Neural progenitor cell (in vitro differentiated cells): ENCODE measurements around the gene CAMK1D. TPM values are rescaled to one million over a fixed set of nuclear protein-coding genes. Genes with fewer than 3 reads are reported as not detected.
"Not testable (repeated sequence)": the region's sequence is repeated elsewhere in the genome, so short reads cannot be mapped to it uniquely, and the experiment has no call there.

Experiments used
- DNase-seq: peaks from one replicate; pipeline ENCODE4 v3.0.0-alpha.2; 2016; ENCODE audit warnings: low spot score
- H2AFZ ChIP-seq: fragments of 200-600 bp; sonication (generic); replicated peaks from 2 replicates; pipeline ENCODE4 v1.6.1; 2016; ENCODE audit warnings: antibody characterized with exemption
- H3F3A ChIP-seq: fragments of 200-600 bp; sonication (generic); 2 replicates; pipeline ENCODE4 v1.6.1; 2016; ENCODE audit warnings: antibody characterized with exemption, low read depth
- H3K27ac ChIP-seq: fragments of 200-600 bp; sonication (generic); 2 replicates; pipeline ENCODE4 v1.5.1; 2016; ENCODE audit warnings: mild to moderate bottlenecking
- H3K27me3 ChIP-seq: fragments of 200-600 bp; sonication (generic); 2 replicates; pipeline ENCODE4 v1.6.1; 2016; ENCODE audit warnings: mild to moderate bottlenecking, moderate library complexity
- H3K36me3 ChIP-seq: fragments of 200-600 bp; sonication (generic); 2 replicates; pipeline ENCODE4 v1.5.1; 2016
- H3K4me1 ChIP-seq: fragments of 200-600 bp; sonication (generic); 2 replicates; pipeline ENCODE4 v1.6.1; 2016; ENCODE audit warnings: mixed run types
- H3K4me2 ChIP-seq: fragments of 200-600 bp; sonication (generic); 2 replicates; pipeline ENCODE4 v1.6.1; 2016
- H3K4me3 ChIP-seq: fragments of 200-600 bp; sonication (generic); 2 replicates; pipeline ENCODE4 v1.5.1; 2016
- H3K79me2 ChIP-seq: fragments of 200-600 bp; sonication (generic); 2 replicates; pipeline ENCODE4 v1.6.1; 2016; ENCODE audit warnings: low read depth
- H3K9ac ChIP-seq: fragments of 200-600 bp; sonication (generic); 2 replicates; pipeline ENCODE4 v1.6.1; 2016
- H3K9me3 ChIP-seq: fragments of 200-600 bp; sonication (generic); 2 replicates; pipeline ENCODE4 v1.5.1; 2016; ENCODE audit warnings: low read depth
- H4K20me1 ChIP-seq: fragments of 200-600 bp; sonication (generic); 2 replicates; pipeline ENCODE4 v1.6.1; 2016; ENCODE audit warnings: low read depth
- H3K27ac Mint-ChIP-seq: 3 replicates; pipeline ENCODE4 v1.8.0; 2021; ENCODE audit warnings: mixed read lengths
- H3K27me3 Mint-ChIP-seq: 2 replicates; pipeline ENCODE4 v1.8.0; 2022; ENCODE audit warnings: low read depth, mild to moderate bottlenecking, inconsistent platforms, moderate library complexity, mixed read lengths; ENCODE audit not compliant: insufficient read depth
- H3K36me3 Mint-ChIP-seq: 3 replicates; pipeline ENCODE4 v1.8.0; 2021; ENCODE audit warnings: mixed read lengths
- H3K4me1 Mint-ChIP-seq: 3 replicates; pipeline ENCODE4 v1.8.0; 2021; ENCODE audit warnings: mixed read lengths
- H3K4me3 Mint-ChIP-seq: 3 replicates; pipeline ENCODE4 v1.8.0; 2021; ENCODE audit warnings: mild to moderate bottlenecking, moderate library complexity, mixed read lengths
- H3K9me3 Mint-ChIP-seq: 3 replicates; pipeline ENCODE4 v1.8.0; 2020; ENCODE audit warnings: mixed read lengths
- CTCF ChIP-seq: fragments of 200-600 bp; sonication (generic); IDR thresholded peaks from 2 replicates; pipeline ENCODE4 v1.5.1; 2017; ENCODE audit warnings: antibody characterized with exemption, mild to moderate bottlenecking
- EZH2 ChIP-seq: fragments of 200-600 bp; sonication (generic); IDR thresholded peaks from 2 replicates; pipeline ENCODE4 v1.6.1; 2017; ENCODE audit warnings: antibody characterized with exemption, mild to moderate bottlenecking, moderate library complexity
- EZH2phosphoT487 ChIP-seq: fragments of 200-600 bp; sonication (generic); IDR thresholded peaks from 2 replicates; pipeline ENCODE4 v1.6.1; 2017; ENCODE audit warnings: antibody characterized with exemption
- total RNA-seq: library from RNA; depleted of rRNA; stranded (reverse); fragments of >200 nt; gene quantifications from 2 replicates; pipeline ENCODE4 v1.2.3, GENCODE V29; 2015; ENCODE audit warnings: low replicate concordance

CAMK1D gene
- total RNA-seq, 1 donor from 2014 or later: 7.6 TPM

- no peaks in the 10 kb centered on the region for H3K9me3 ChIP-seq
- Mint-ChIP-seq H3K36me3 (peaks cover 1% of the 10 kb centered on the region), H3K4me3 (no peak overlapping the region), H3K4me1 (peaks cover 24% of the 10 kb centered on the region), H3K27me3 (no peaks in the 10 kb centered on the region), H3K27ac (no peak overlapping the region), H3K9me3 (peaks cover 10% of the 10 kb centered on the region)
- no peaks in the 10 kb centered on the region for H3F3A ChIP-seq
- H3K4me3 ChIP-seq: no peak overlapping the region
- H3K36me3 ChIP-seq: peaks cover 4% of the 10 kb centered on the region
- H3K9ac ChIP-seq: no peak overlapping the region
- H3K27me3 ChIP-seq: no peaks in the 10 kb centered on the region
- H3K4me2 ChIP-seq: no peak overlapping the region
- no peaks in the 10 kb centered on the region for H4K20me1 ChIP-seq
- DNase-seq: no peak
- peaks cover 13% of the 10 kb centered on the region for H3K4me1 ChIP-seq
- H2AFZ ChIP-seq: no peak overlapping the region
- TF ChIP-seq EZH2phosphoT487 (no peak), EZH2 (no peak), CTCF (no peak)
- H3K79me2 ChIP-seq: no peaks in the 10 kb centered on the region
- H3K27ac ChIP-seq: no peak overlapping the region
Measured at GRCh38 chr10:12542133-12542670, 192.9 kb downstream of the CAMK1D start.

- peaks cover 13% of the 10 kb centered on the region for H3K4me1 ChIP-seq
- no peak overlapping the region for H3K9ac ChIP-seq
- Mint-ChIP-seq H3K27me3 (no peaks in the 10 kb centered on the region), H3K4me1 (peaks cover 23% of the 10 kb centered on the region), H3K9me3 (peaks cover 10% of the 10 kb centered on the region), H3K36me3 (peaks cover 1% of the 10 kb centered on the region), H3K27ac (no peak overlapping the region), H3K4me3 (no peak overlapping the region)
- H3K27me3 ChIP-seq: no peaks in the 10 kb centered on the region
- peak; percentile 33 for DNase-seq
- peaks cover 4% of the 10 kb centered on the region for H3K36me3 ChIP-seq
- H2AFZ ChIP-seq: no peak overlapping the region
- H3K4me2 ChIP-seq: no peak overlapping the region
- H3K27ac ChIP-seq: no peak overlapping the region
- H3K79me2 ChIP-seq: no peaks in the 10 kb centered on the region
- no peaks in the 10 kb centered on the region for H3F3A ChIP-seq
- H3K4me3 ChIP-seq: no peak overlapping the region
- TF ChIP-seq EZH2phosphoT487 (no peak), CTCF (no peak), EZH2 (no peak)
- H3K9me3 ChIP-seq: no peaks in the 10 kb centered on the region
- no peaks in the 10 kb centered on the region for H4K20me1 ChIP-seq
Measured at GRCh38 chr10:12543589-12543988, 194.2 kb downstream of the CAMK1D start.

- H3K27me3 Mint-ChIP-seq, DNase-seq: not testable (repeated sequence)
Measured at GRCh38 chr10:12546160-12546802, 196.9 kb downstream of the CAMK1D start.

GRCh38 chr10:12547301-12547771 is 198.0 kb downstream of the CAMK1D start:
- Histone ChIP-seq H3K4me3 (no peak overlapping the region), H3K27ac (no peak overlapping the region), H3K9ac (no peak overlapping the region), H3F3A (no peaks in the 10 kb centered on the region), H4K20me1 (no peaks in the 10 kb centered on the region), H3K4me2 (no peak overlapping the region), H2AFZ (no peak overlapping the region), H3K9me3 (no peaks in the 10 kb centered on the region), H3K36me3 (peaks cover 4% of the 10 kb centered on the region), H3K27me3 (no peaks in the 10 kb centered on the region), H3K4me1 (peaks cover 7% of the 10 kb centered on the region), H3K79me2 (no peaks in the 10 kb centered on the region)
- no peak for DNase-seq
- no peaks in the 10 kb centered on the region for H3K27me3 Mint-ChIP-seq
- TF ChIP-seq EZH2phosphoT487 (no peak), EZH2 (no peak)
- peaks cover 4% of the 10 kb centered on the region for H3K36me3 Mint-ChIP-seq
- peaks cover 10% of the 10 kb centered on the region for H3K4me1 Mint-ChIP-seq
- H3K27ac Mint-ChIP-seq: no peak overlapping the region
- H3K4me3 Mint-ChIP-seq: no peak overlapping the region
- peaks cover 20% of the 10 kb centered on the region for H3K9me3 Mint-ChIP-seq

More at GRCh38 chr10:12546160-12546802, 196.9 kb downstream of the CAMK1D start:
- not testable (repeated sequence) for H3K27ac ChIP-seq, H3K4me3 ChIP-seq, H3K36me3 ChIP-seq, H3K79me2 ChIP-seq, H3K27ac Mint-ChIP-seq, H3K27me3 ChIP-seq, H3K36me3 Mint-ChIP-seq, H4K20me1 ChIP-seq, H3F3A ChIP-seq, H3K9me3 ChIP-seq, H3K4me3 Mint-ChIP-seq, H2AFZ ChIP-seq, H3K4me2 ChIP-seq, H3K4me1 ChIP-seq, H3K9ac ChIP-seq
- Mint-ChIP-seq H3K4me1 (peaks cover 13% of the 10 kb centered on the region), H3K9me3 (peaks cover 20% of the 10 kb centered on the region)
